Upper lobe of left lung (tissue), 4 donors: Measurements from ENCODE around the gene PTRH1.

Experiments
- EP300 ChIP-seq, 4 donors: sonication (generic); formaldehyde crosslinking; IDR thresholded peaks; one replicate each; pipeline ENCODE4 v1.5.1; 2017; ENCODE audit warnings: antibody characterized with exemption in 4 of 4, control low read depth in 2 of 4
- POLR2A ChIP-seq, 4 donors: fragments of 450-650 bp; IDR thresholded peaks; one replicate each; pipeline ENCODE4 v1.5.1; 2016 to 2017; ENCODE audit warnings: antibody characterized with exemption in 4 of 4, mild to moderate bottlenecking in 2 of 4
- POLR2AphosphoS5 ChIP-seq, 2 donors: sonication (generic); formaldehyde crosslinking; IDR thresholded peaks; one replicate each; pipeline ENCODE4 v1.5.1; 2017; ENCODE audit warnings: antibody characterized with exemption in 2 of 2
- TF ChIP-seq, protein P1 (sequence below), 6 experiments: fragments of 450-650 bp in 4 of 6; fragments of 200-600 bp in 2 of 6; sonication (generic) in 2 of 6; IDR thresholded peaks; one replicate each; pipeline ENCODE4 v1.5.1; 2016 to 2019; ENCODE audit warnings: antibody characterized with exemption in 6 of 6

DNA sequence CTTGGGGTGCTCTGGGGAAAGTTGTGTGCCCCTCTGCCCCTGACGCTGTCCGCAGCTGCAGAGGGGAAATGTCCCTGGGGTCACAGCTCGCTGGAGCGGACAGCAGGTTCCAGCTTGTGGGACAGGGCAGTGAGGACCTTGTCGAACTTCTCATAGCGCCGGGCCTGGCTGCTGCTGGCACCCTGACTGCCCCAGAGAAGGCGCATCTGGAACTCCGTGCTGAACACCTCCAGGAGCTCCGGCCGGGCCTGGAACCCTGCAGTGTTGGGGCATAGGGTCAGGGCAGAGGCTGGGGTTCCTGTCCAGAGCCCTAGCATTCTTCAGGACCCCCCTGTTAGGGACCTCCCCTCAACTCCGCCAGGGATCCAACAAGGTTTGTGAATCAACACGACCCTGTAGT is 23.2 kb upstream of the PTRH1 start:
- TF ChIP-seq, protein P1, sequence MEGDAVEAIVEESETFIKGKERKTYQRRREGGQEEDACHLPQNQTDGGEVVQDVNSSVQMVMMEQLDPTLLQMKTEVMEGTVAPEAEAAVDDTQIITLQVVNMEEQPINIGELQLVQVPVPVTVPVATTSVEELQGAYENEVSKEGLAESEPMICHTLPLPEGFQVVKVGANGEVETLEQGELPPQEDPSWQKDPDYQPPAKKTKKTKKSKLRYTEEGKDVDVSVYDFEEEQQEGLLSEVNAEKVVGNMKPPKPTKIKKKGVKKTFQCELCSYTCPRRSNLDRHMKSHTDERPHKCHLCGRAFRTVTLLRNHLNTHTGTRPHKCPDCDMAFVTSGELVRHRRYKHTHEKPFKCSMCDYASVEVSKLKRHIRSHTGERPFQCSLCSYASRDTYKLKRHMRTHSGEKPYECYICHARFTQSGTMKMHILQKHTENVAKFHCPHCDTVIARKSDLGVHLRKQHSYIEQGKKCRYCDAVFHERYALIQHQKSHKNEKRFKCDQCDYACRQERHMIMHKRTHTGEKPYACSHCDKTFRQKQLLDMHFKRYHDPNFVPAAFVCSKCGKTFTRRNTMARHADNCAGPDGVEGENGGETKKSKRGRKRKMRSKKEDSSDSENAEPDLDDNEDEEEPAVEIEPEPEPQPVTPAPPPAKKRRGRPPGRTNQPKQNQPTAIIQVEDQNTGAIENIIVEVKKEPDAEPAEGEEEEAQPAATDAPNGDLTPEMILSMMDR (IDR thresholded peaks at IDR 0.05), result no peak
- TF ChIP-seq POLR2A (IDR thresholded peaks at IDR 0.05), result no peak
- no peak for TF ChIP-seq EP300 (IDR thresholded peaks at IDR 0.05)
- TF ChIP-seq POLR2AphosphoS5 (IDR thresholded peaks at IDR 0.05), result no peak
